ENCODE results near the gene ANKIB1.

ANKIB1 gene

GRCh38 chr7:92447345-92448204 is 201.8 kb downstream of the ANKIB1 start, which contains the start of gene GATAD1:
Gene GATAD1 (plus strand): TSS chr7:92447482. CDS start chr7:92447730, 248 bp downstream.
- peak; percentile 47 to 58 for DNase-seq (ENCODE audit: low read depth in 2 of 2)

GRCh38 chr7:92448205-92448747 is 202.5 kb downstream of the ANKIB1 start:
- DNase-seq (ENCODE audit: low read depth in 2 of 2), result no peak

Data from stimulated activated CD4-positive, alpha-beta T cell treated with anti-CD3 and anti-CD28 coated beads, Interleukin-1b, Interleukin-23, amount 100 ng/mL, for 1 hour (primary cell).